ENCODE measurements around the gene ZNF534. TPM values are rescaled to one million over a fixed set of nuclear protein-coding genes. Genes with fewer than 3 reads are reported as not detected.

Gene ZNF534
- total and polyA plus RNA-seq, 9 of the 15 experiments (the other 6 are each of a cell fraction or from before 2014, with no cell fraction given), result 0.08 to 0.33 (median 0.22) TPM; not detected in 1

- no peak for TF ChIP-seq ZBTB40 (IDR thresholded peaks at IDR 0.05)
- no peak for TF ChIP-seq ZBTB40 (CRISPR knock-in tag; IDR thresholded peaks at IDR 0.05)
- TF ChIP-seq ZNF512 (tag; IDR thresholded peaks at IDR 0.05), result no peak
- no peak for TF ChIP-seq POU5F1 (IDR thresholded peaks at IDR 0.05; ENCODE audit: borderline replicate concordance, low read depth, low read length, partially characterized antibody)
- no peak for TF ChIP-seq ZNF764 (CRISPR knock-in tag; IDR thresholded peaks at IDR 0.05; ENCODE audit: low read depth)
- TF ChIP-seq U2AF2 (optimal IDR thresholded peaks at IDR 0.05; ENCODE audit: low read depth, low read length), result no peak
- TF ChIP-seq ATF7 (IDR thresholded peaks at IDR 0.05), result no peak
Observed at GRCh38 chr19:52398081-52398441, 30.9 kb upstream of the ZNF534 start (continued).
